Measurements from ENCODE around the gene RNF130.

Gene RNF130

DNA sequence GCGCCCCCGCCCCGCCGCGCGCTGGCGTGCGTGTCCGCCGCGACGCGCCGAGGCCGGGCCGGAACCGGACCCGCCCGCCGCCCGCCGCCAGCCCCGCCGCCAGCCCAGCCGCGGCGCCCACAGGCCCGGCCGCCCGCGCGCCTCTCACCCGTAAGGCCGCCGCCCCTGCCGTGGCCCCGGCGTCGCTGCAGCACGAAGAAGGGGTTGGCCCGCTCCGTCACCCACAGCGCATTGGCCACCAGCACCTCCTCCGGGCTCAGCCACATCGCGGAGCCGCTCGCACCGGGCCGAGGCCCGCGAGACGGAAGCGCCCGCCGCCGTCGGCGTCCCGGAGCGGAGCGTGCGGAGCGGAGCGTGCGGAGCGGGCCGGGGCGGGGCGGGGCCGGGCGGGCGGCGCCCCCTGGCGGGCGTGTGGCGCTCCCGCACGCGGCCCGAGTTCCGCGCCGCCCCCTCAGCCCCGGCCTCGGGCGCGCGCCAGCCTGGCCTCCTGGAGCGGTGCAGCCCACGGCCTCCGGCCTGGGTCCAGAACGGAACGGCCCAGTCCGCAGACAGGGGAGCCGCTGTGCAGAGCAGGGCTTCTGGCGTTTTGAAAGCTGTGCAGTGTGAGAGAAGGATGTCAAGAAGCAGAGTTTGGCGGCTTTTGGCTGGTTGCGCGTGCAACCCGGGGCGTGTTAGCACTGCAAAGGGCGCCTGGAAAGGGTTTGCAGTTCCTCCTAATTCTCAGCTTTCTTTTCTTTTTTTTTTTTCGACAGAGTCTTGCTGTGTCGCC is 163.8 kb downstream of the RNF130 start, which contains the start of gene TBC1D9B:
Gene TBC1D9B (minus strand): TSS at position 342 of the 769 bp plus-strand sequence. CDS start 76 bp downstream, at position 266.
- H3K4me3 ChIP-seq (replicated peaks; ENCODE audit: low read depth, low read length), result peak within 1 kb of the TSS; percentile 75
- TF ChIP-seq, protein P1, sequence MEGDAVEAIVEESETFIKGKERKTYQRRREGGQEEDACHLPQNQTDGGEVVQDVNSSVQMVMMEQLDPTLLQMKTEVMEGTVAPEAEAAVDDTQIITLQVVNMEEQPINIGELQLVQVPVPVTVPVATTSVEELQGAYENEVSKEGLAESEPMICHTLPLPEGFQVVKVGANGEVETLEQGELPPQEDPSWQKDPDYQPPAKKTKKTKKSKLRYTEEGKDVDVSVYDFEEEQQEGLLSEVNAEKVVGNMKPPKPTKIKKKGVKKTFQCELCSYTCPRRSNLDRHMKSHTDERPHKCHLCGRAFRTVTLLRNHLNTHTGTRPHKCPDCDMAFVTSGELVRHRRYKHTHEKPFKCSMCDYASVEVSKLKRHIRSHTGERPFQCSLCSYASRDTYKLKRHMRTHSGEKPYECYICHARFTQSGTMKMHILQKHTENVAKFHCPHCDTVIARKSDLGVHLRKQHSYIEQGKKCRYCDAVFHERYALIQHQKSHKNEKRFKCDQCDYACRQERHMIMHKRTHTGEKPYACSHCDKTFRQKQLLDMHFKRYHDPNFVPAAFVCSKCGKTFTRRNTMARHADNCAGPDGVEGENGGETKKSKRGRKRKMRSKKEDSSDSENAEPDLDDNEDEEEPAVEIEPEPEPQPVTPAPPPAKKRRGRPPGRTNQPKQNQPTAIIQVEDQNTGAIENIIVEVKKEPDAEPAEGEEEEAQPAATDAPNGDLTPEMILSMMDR (IDR thresholded peaks at IDR 0.05; ENCODE audit: low read length, missing control alignments), result no peak
- DNase-seq (ENCODE audit: low read depth), result peak; percentile 65

DNA sequence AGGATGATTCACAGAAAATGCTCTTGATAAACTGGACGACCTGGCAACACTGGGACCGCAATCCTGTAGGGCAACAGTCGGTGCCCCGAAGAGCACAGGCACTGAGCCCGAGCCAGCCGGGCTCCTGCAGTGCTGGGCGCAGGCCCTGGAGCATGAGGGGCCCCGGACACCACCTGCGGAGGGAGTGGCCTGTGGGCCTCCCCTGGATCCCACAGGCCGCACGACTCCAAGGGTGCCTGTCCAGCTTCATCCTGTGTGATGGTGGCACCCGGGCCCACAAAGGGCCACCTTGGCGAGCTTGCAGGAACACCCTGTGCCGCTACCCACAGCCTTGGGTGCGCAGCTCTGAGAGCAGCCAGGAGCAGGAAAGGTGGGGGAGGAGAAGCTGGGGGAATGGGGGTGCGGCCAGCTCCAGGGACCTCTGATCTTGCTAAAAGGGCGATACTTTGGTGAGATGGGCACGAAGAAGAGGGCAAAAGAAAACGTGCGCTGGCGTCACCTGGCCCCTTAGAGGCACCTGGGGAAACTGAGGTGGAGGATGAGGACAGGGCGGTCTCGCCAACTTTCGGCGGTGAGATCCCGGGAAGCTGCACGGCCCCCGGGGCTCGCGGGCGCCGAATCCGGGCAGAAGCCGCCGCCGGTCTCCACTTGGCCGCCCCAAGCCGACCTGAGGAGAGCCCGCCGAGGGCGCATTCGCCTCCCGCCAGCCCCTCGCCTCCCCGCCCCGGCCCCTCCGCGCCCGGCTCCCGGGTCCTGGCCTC is 164.6 kb downstream of the RNF130 start:
- TF ChIP-seq, protein P1 (IDR thresholded peaks at IDR 0.05; ENCODE audit: low read length, missing control alignments), result no peak
- peak; percentile 22 for DNase-seq (ENCODE audit: low read depth)
- peak overlapping the region; percentile 75 for H3K4me3 ChIP-seq (replicated peaks; ENCODE audit: low read depth, low read length)

DNA sequence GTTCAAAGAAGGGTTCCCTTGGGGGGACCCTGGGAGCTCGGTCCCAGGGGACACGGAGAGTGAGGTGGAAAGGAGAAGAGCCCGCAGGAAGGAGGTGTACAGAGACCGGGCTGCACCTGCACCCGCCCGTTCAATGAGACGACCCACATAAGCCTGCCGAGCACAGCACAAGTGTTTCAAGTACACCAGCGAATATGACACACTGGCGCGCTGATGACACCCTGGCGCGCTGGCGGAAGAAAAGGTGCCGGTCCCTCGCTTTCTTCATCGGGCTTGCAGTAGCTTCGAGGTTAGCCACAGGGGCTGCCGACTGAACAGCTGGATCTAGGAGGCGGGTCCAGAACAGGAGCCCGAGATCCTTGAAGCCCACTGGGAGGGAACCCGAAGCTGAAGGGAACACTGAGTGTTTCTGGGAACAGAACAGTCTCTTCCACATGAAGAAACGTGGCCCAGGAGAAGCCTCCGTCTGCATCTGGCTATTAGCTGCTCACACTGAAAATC is 165.2 kb downstream of the RNF130 start:
- DNase-seq (ENCODE audit: low read depth), result peak; percentile 9
- TF ChIP-seq, protein P1 (IDR thresholded peaks at IDR 0.05; ENCODE audit: low read length, missing control alignments), result no peak
- H3K4me3 ChIP-seq (replicated peaks; ENCODE audit: low read depth, low read length), result peak overlapping the region; percentile 75

DNA sequence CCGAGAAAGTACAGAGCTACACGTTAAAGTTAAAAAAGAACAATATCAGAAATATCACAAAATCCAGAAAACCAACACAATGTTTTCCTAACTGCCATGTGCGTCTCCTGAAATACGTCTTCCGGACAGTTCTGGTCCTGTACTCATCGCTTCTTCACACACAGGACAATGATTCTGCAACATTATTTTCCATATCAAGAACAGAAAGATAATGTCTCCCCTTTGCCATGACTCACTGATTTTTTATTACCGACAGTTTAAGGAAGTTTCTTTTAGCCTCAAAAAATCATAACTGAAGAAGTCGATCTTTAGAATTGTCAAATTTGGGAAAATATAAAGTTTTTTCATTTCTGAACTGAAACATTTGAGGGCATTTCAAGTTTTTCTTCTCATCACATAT is 166.4 kb downstream of the RNF130 start:
- TF ChIP-seq, protein P1 (IDR thresholded peaks at IDR 0.05; ENCODE audit: low read length, missing control alignments), result no peak
- no peak overlapping the region for H3K4me3 ChIP-seq (replicated peaks; ENCODE audit: low read depth, low read length)
- DNase-seq (ENCODE audit: low read depth), result no peak
